ENCODE measurements around the gene CINP.
"Not testable (repeated sequence)": the region's sequence is repeated elsewhere in the genome, so short reads cannot be mapped to it uniquely, and the experiment has no call there.

Gene CINP

DNA sequence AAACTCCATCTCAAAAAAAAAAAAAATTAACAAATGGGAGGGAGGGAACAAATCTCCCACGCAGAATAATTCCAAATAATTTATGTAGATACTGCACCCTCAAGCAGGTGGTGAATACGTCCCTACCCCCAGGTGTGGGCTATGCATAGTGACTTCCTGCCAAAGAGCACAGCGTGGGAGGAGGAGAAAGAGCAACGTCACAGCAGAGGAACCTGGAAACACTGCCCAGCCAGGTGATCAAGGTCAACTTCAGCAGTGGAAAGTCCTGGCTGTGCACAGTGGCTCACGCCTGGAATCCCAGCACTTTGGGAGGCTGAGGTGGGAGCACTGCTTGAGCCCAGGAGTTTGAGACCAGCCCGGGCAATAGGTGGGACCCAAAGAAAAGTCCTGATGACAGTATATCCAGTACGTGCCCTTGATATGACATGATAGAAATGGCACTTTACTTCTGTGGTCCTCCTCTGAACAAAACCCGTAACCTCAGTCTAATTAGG lies 9.5 kb downstream of the CINP start:
- Histone ChIP-seq H3K4me3 (ENCODE audit: low read depth in 1 of 2, low read length in 2 of 2) (no peak overlapping the region), H3K27me3 (ENCODE audit: low read depth, low read length) (no peaks in the 10 kb centered on the region), H3K27ac (ENCODE audit: low read length) (no peak overlapping the region), H3K36me3 (ENCODE audit: control insufficient read depth in 1 of 2, insufficient read depth in 2 of 2, low read length in 2 of 2) (peaks cover 50 to 69% of the 10 kb centered on the region in 2 donors), H3K4me1 (ENCODE audit: control insufficient read depth in 1 of 2, insufficient read depth in 2 of 2, low read length in 2 of 2) (no peaks in the 10 kb centered on the region), H3K9me3 (ENCODE audit: control insufficient read depth in 1 of 2, low read length in 2 of 2) (no peaks in the 10 kb centered on the region)

DNA sequence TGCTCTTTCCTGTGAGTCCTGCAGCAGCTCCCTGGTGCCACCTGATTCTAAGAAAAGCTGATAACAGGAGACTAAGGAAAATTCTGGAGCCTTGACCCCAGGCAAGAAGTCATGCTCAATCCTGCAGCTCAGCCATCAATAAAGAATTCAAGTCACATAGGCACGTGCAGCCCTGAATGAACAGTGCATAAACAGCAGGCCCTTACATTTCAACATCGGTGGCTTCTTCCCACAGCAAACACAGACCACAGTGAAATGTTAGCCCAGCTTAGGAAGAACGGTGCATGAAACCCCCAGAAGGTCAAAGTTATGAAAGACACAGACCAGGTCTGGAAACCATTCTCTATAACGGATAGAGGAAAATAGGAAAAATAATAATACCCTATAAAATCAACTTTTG lies 10.5 kb downstream of the CINP start:
- no peak overlapping the region for H3K27ac ChIP-seq (ENCODE audit: low read length)
- H3K36me3 ChIP-seq (ENCODE audit: control insufficient read depth in 1 of 2, insufficient read depth in 2 of 2, low read length in 2 of 2), result peaks cover 49 to 72% of the 10 kb centered on the region in 2 donors
- no peak overlapping the region for H3K4me3 ChIP-seq (ENCODE audit: low read depth in 1 of 2, low read length in 2 of 2)

DNA sequence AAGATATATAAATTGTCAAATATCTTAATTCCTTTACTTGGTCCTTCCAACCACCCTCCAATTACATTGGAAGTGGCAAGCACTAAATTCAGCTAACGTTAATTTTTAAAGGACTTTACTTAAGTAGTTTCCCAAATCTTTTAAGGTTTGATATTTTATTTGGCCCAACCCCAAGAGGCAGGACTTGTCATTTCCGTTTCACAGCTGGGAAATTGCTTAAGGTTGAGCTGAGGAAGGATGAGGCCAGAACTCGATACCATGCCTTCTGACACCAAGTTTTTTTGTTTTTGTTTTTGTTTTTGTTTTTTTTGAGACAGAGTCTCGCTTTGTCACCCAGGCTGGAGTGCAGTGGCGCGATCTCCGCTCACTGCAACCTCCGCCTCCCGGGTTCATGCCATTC lies 11.1 kb downstream of the CINP start:
- not testable (repeated sequence) for H3K4me3 ChIP-seq (ENCODE audit: low read depth in 1 of 2, low read length in 2 of 2); H3K27me3 ChIP-seq (ENCODE audit: low read depth, low read length); H3K4me1 ChIP-seq (ENCODE audit: control insufficient read depth in 1 of 2, insufficient read depth in 2 of 2, low read length in 2 of 2); H3K9me3 ChIP-seq (ENCODE audit: control insufficient read depth in 1 of 2, low read length in 2 of 2); H3K27ac ChIP-seq (ENCODE audit: low read length)
- H3K36me3 ChIP-seq (ENCODE audit: control insufficient read depth in 1 of 2, insufficient read depth in 2 of 2, low read length in 2 of 2), result peaks cover 54 to 74% of the 10 kb centered on the region in 2 donors

More for the DNA sequence above, 10.5 kb downstream of the CINP start:
- Histone ChIP-seq H3K4me1 (ENCODE audit: control insufficient read depth in 1 of 2, insufficient read depth in 2 of 2, low read length in 2 of 2) (no peaks in the 10 kb centered on the region), H3K27me3 (ENCODE audit: low read depth, low read length) (no peaks in the 10 kb centered on the region), H3K9me3 (ENCODE audit: control insufficient read depth in 1 of 2, low read length in 2 of 2) (no peaks in the 10 kb centered on the region)

DNA sequence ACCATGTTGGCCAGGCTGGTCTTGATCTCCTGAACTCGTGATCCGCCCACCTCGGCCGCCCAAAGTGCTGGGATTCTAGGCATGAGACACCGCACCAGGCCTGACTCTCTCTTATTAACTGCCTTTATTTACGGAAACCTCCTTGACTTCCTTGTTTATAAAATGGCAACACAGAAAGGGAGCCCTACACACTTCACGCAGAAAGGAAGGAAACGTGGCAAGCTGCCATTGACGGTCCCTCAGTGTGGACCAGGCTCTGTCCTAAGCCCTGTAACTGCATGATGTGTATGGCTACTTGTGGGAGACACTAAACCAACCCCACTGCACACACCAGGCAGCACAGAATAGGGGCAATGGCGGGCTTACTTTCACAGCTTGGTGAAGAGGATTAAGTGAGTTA lies 11.7 kb downstream of the CINP start:
- Histone ChIP-seq H3K27me3 (ENCODE audit: low read depth, low read length) (no peaks in the 10 kb centered on the region), H3K36me3 (ENCODE audit: control insufficient read depth in 1 of 2, insufficient read depth in 2 of 2, low read length in 2 of 2) (peaks cover 54 to 73% of the 10 kb centered on the region in 2 donors), H3K4me1 (ENCODE audit: control insufficient read depth in 1 of 2, insufficient read depth in 2 of 2, low read length in 2 of 2) (no peaks in the 10 kb centered on the region), H3K9me3 (ENCODE audit: control insufficient read depth in 1 of 2, low read length in 2 of 2) (no peaks in the 10 kb centered on the region), H3K27ac (ENCODE audit: low read length) (no peak overlapping the region), H3K4me3 (ENCODE audit: low read depth in 1 of 2, low read length in 2 of 2) (no peak overlapping the region)

DNA sequence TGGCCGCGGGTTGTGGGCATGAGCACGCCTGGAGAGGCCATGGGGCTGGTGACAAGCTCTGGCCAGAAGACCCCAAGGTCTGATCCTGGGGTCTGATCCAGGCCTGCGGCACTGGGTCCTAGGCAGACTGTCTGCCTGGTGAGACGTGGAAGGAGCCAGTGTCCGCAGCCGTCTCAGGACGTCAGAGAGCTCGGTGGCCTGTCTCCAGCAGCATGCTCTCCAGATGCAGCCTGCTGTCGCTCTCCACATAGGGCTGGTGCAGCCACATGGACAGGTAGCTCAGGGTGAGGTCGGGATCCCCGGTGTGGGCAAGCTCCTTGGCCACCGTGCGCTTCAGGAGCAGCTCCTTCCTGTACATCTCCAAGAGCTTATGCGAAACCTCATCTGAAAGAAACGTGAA lies 14.3 kb downstream of the CINP start:
- no peaks in the 10 kb centered on the region for H3K4me1 ChIP-seq (ENCODE audit: control insufficient read depth in 1 of 2, insufficient read depth in 2 of 2, low read length in 2 of 2)
- no peaks in the 10 kb centered on the region for H3K9me3 ChIP-seq (ENCODE audit: control insufficient read depth in 1 of 2, low read length in 2 of 2)
- H3K4me3 ChIP-seq (ENCODE audit: low read depth in 1 of 2, low read length in 2 of 2), result no peak overlapping the region
- peaks cover 45 to 69% of the 10 kb centered on the region in 2 donors for H3K36me3 ChIP-seq (ENCODE audit: control insufficient read depth in 1 of 2, insufficient read depth in 2 of 2, low read length in 2 of 2)
- H3K27ac ChIP-seq (ENCODE audit: low read length), result no peak overlapping the region
- no peaks in the 10 kb centered on the region for H3K27me3 ChIP-seq (ENCODE audit: low read depth, low read length)

DNA sequence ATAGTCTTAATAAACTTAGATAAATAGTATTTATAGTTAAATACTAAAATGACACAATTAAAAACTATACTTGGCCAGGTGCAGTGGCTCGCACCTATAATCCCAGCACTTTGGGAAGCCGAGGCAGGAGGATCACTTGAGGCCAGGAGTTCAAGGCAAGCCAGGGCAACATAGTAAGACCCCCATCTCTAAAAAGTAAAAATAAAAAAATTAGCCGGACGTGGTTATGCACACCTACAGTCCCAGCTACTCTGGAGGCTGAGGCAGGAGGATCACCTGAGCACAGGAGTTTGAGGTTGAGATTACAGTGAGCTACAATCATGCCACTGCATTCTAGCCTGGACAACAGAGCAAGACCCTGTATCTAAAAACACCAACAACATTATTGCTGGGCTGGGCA lies 16.0 kb downstream of the CINP start:
- Histone ChIP-seq H3K27me3 (ENCODE audit: low read depth, low read length) (no peaks in the 10 kb centered on the region), H3K4me1 (ENCODE audit: control insufficient read depth in 1 of 2, insufficient read depth in 2 of 2, low read length in 2 of 2) (no peaks in the 10 kb centered on the region), H3K9me3 (ENCODE audit: control insufficient read depth in 1 of 2, low read length in 2 of 2) (no peaks in the 10 kb centered on the region), H3K36me3 (ENCODE audit: control insufficient read depth in 1 of 2, insufficient read depth in 2 of 2, low read length in 2 of 2) (peaks cover 38 to 71% of the 10 kb centered on the region in 2 donors), H3K27ac (ENCODE audit: low read length) (no peak overlapping the region), H3K4me3 (ENCODE audit: low read depth in 1 of 2, low read length in 2 of 2) (no peak overlapping the region)

DNA sequence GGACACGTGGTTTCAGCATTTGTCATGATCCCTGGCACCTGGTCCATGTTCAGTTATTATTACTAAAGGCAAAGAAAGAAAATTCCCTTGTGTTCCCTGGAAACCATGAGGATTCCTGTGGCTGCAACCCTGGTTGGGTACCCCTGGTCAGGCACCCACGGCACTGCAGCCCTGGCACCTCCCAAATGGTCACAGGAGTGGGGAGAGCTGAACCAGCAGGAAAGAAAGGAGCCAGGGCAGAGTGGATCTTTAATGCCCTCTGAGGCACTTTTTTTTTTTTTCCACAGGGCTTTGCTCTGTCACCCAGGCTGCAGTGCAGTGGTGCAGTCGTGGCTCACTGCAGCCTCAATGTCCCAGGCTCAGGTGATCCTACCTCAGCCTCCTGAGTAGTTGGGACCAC lies 17.5 kb downstream of the CINP start:
- Histone ChIP-seq H3K36me3 (ENCODE audit: control insufficient read depth in 1 of 2, insufficient read depth in 2 of 2, low read length in 2 of 2) (peaks cover 35 to 79% of the 10 kb centered on the region in 2 donors), H3K4me3 (ENCODE audit: low read depth in 1 of 2, low read length in 2 of 2) (no peak overlapping the region), H3K27ac (ENCODE audit: low read length) (no peak overlapping the region), H3K27me3 (ENCODE audit: low read depth, low read length) (no peaks in the 10 kb centered on the region), H3K9me3 (ENCODE audit: control insufficient read depth in 1 of 2, low read length in 2 of 2) (no peaks in the 10 kb centered on the region), H3K4me1 (ENCODE audit: control insufficient read depth in 1 of 2, insufficient read depth in 2 of 2, low read length in 2 of 2) (no peaks in the 10 kb centered on the region)

DNA sequence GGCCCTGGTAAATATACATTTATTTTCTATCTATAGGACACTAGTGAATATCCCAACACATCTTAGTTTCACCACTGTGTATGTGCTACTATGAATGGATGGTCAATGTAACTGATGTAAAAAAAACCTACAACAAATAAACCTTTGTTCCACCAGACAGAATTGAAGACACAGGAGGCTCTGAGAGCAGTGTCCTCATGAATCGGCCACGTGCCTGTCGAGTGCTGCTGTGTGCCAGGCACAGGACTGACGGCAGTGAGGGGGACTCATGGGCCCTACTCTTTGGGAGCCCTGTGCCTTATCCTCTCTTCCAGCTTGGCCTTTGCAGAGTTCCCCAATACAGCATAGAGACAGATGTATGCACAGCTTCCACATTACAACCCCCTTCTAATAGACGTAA lies 18.2 kb downstream of the CINP start:
- H3K9me3 ChIP-seq (ENCODE audit: control insufficient read depth in 1 of 2, low read length in 2 of 2), result no peaks in the 10 kb centered on the region
- no peak overlapping the region for H3K4me3 ChIP-seq (ENCODE audit: low read depth in 1 of 2, low read length in 2 of 2)
- H3K27ac ChIP-seq (ENCODE audit: low read length), result no peak overlapping the region
- H3K36me3 ChIP-seq (ENCODE audit: control insufficient read depth in 1 of 2, insufficient read depth in 2 of 2, low read length in 2 of 2), result peaks cover 33 to 76% of the 10 kb centered on the region in 2 donors
- H3K27me3 ChIP-seq (ENCODE audit: low read depth, low read length), result no peaks in the 10 kb centered on the region
- no peaks in the 10 kb centered on the region for H3K4me1 ChIP-seq (ENCODE audit: control insufficient read depth in 1 of 2, insufficient read depth in 2 of 2, low read length in 2 of 2)

DNA sequence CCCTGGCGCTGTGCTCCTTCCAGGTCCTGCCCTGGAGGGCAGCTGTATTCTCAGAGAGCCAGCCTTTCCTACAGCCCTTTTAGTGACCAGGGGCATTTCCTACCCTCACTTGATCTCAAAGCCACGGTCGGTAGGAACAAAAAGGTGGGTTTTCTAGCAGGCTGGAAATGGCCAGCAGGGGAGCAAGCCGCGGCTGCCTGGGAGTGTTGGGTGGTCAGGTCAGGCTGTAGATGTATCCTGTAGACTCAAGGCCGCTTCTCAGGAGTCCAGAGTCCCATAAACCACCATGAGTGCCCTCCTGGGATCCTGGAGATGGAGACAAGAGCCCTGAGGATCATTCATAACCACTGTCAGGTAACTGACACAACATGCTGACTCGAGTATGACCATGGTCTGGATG lies 18.6 kb downstream of the CINP start:
- Histone ChIP-seq H3K27ac (ENCODE audit: low read length) (no peak overlapping the region), H3K9me3 (ENCODE audit: control insufficient read depth in 1 of 2, low read length in 2 of 2) (no peaks in the 10 kb centered on the region)

DNA sequence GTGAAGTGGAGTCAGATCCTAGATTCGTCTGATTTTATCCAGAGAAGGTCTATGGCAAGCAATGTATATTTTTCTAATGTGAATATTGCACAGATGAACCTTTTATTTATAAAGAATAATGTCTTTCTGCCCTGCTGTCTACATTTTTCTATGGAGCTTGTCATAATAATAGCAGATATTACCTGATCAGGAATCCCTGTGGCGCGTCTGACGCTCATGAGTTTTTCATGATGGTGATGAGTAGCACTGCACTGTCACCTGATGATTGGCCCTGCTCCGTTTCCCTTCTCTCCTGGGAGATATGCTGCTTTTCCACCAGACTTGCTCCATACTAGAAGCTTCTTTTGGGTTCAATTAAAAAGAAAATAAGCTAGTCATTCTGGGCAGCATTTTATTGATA lies 20.5 kb downstream of the CINP start:
- Histone ChIP-seq H3K36me3 (ENCODE audit: control insufficient read depth in 1 of 2, insufficient read depth in 2 of 2, low read length in 2 of 2) (peaks cover 23 to 70% of the 10 kb centered on the region in 2 donors), H3K27ac (ENCODE audit: low read length) (no peak overlapping the region), H3K4me3 (ENCODE audit: low read depth in 1 of 2, low read length in 2 of 2) (no peak overlapping the region), H3K4me1 (ENCODE audit: control insufficient read depth in 1 of 2, insufficient read depth in 2 of 2, low read length in 2 of 2) (no peaks in the 10 kb centered on the region), H3K9me3 (ENCODE audit: control insufficient read depth in 1 of 2, low read length in 2 of 2) (no peaks in the 10 kb centered on the region), H3K27me3 (ENCODE audit: low read depth, low read length) (no peaks in the 10 kb centered on the region)

More for the DNA sequence above, 18.6 kb downstream of the CINP start:
- H3K36me3 ChIP-seq (ENCODE audit: control insufficient read depth in 1 of 2, insufficient read depth in 2 of 2, low read length in 2 of 2), result peaks cover 29 to 74% of the 10 kb centered on the region in 2 donors
- no peak overlapping the region for H3K4me3 ChIP-seq (ENCODE audit: low read depth in 1 of 2, low read length in 2 of 2)
- no peaks in the 10 kb centered on the region for H3K27me3 ChIP-seq (ENCODE audit: low read depth, low read length)
- no peaks in the 10 kb centered on the region for H3K4me1 ChIP-seq (ENCODE audit: control insufficient read depth in 1 of 2, insufficient read depth in 2 of 2, low read length in 2 of 2)

DNA sequence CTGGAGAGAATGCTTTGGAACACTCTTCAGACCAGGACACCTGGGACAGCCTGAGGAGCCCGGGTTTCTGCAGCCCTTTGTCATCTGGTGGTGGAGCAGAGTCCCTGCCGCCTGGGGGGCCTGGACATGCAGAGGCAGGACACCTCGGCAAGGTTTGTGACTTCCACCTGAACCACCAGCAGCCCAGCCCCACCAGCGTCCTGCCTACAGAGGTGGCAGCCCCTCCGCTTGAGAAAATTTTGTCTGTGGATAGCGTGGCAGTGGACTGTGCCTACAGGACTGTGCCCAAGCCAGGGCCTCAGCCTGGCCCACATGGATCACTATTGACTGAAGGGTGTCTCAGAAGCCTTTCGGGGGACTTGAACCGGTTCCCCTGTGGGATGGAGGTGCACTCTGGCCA lies 21.1 kb downstream of the CINP start:
- H3K9me3 ChIP-seq (ENCODE audit: control insufficient read depth in 1 of 2, low read length in 2 of 2), result no peaks in the 10 kb centered on the region
- no peak overlapping the region for H3K27ac ChIP-seq (ENCODE audit: low read length)
- peaks cover 18 to 69% of the 10 kb centered on the region in 2 donors for H3K36me3 ChIP-seq (ENCODE audit: control insufficient read depth in 1 of 2, insufficient read depth in 2 of 2, low read length in 2 of 2)

DNA sequence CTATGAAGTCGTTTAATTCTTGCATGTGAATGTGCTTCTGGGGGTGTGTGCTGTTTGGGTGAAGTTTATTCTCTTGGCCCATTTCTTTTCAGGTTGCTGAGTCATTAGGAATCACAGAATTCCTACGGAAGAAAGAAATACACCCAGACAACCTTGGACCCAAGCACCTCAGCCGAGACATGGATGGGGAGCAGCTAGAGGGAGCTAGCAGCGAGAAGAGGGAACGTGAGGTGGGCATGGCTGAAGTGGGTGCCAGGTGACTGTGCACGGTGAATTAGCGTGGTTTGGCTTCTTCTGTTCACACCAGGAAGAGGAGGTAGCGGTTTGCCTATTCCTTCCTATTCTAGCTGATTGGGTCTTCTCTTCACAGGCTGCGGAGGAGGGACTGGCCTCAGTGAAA lies 24.0 kb downstream of the CINP start:
- Histone ChIP-seq H3K4me3 (ENCODE audit: low read depth in 1 of 2, low read length in 2 of 2) (no peak overlapping the region), H3K27ac (ENCODE audit: low read length) (no peak overlapping the region), H3K9me3 (ENCODE audit: control insufficient read depth in 1 of 2, low read length in 2 of 2) (no peaks in the 10 kb centered on the region), H3K27me3 (ENCODE audit: low read depth, low read length) (no peaks in the 10 kb centered on the region), H3K4me1 (ENCODE audit: control insufficient read depth in 1 of 2, insufficient read depth in 2 of 2, low read length in 2 of 2) (no peaks in the 10 kb centered on the region), H3K36me3 (ENCODE audit: control insufficient read depth in 1 of 2, insufficient read depth in 2 of 2, low read length in 2 of 2) (peaks cover 10 to 61% of the 10 kb centered on the region in 2 donors)

More for the DNA sequence above, 21.1 kb downstream of the CINP start:
- Histone ChIP-seq H3K27me3 (ENCODE audit: low read depth, low read length) (no peaks in the 10 kb centered on the region), H3K4me1 (ENCODE audit: control insufficient read depth in 1 of 2, insufficient read depth in 2 of 2, low read length in 2 of 2) (no peaks in the 10 kb centered on the region), H3K4me3 (ENCODE audit: low read depth in 1 of 2, low read length in 2 of 2) (no peak overlapping the region)

Data from muscle layer of duodenum (tissue), 2 donors.